ENCODE measurements around the gene CA10.

The CA10 gene

DNA sequence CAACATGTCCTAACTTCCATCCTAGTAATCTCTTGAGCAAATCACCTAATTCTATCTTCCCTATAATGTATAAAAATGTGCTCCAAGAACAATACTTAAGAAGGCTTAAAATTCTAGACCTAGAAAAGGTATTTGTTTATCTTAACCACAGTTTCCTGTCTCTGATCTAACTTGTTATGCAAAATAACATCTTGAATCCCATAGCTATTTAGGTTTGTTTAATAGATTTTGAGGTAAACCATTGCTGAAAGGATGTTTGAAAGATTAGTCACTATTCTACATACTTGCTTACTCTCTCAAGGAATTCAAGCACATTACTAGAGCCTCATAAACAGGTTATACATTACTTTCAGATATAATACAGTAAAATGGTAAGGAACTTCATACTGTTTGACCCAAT, 13.0 kb downstream of the CA10 start:
- DNase-seq = no peak

- DNase-seq = no peak
These were observed 15.0 kb downstream of the CA10 start for GRCh38 chr17:52143542-52143941.

DNA sequence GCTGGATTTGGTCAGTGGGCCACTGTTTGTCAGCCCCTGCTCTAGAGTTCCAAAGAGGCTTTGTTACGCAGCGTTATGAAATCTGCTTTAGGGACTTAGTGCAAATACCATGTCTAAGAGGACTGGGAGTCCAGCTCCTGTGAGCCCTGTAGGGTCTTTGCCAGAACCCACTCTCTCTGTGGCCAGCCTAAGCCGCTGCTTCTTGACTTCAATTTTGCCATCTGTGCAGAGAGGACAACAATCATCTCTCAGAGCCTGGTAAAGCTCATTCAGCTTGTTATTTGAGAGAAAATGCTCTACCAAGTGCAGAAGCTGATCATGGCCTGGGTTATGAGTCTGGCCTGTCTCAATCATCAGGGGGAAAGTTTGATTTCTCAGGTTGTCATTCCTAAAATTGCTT, 17.9 kb downstream of the CA10 start:
- no peak for DNase-seq

GRCh38 chr17:52138752-52139151, 19.8 kb downstream of the CA10 start:
- no peak for DNase-seq

DNA sequence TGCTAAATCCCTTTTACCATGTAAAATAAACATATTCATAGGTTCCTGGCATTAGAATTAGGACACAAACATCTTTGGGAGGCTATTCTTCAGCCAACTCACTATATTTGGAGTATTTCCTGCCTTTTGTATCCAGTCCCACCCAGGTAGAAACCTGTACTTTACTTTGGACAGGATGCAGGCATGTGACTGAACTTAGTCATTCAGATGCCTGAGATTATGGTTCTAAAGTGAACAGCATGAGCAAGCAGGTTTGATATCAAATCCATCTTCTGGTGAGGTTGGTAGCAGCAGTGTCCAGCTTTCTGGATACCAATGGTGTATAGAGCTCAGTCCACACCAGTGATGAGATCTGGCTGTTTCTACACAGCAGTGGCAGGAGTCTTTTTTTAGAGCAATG, 20.2 kb downstream of the CA10 start:
- no peak for DNase-seq

DNA sequence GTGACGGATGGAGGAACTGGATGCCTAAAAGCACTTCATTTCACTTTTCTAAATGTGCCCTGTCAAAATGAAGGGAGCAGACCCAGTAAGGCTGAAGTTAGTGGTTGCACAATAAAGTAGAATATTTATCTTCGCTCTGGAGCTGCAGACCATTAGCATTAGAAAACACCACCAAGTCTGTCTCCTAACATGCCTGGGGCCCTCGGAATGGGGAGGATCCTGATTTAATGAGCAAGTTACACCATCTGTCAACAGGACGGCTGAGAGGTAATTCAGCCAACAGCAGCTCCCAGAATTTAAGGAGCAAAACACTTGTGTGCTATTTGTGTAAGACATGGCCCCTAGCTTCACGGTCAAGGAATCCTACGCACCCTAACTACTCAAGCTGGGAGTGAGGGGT, 22.3 kb downstream of the CA10 start:
- DNase-seq = no peak

DNA sequence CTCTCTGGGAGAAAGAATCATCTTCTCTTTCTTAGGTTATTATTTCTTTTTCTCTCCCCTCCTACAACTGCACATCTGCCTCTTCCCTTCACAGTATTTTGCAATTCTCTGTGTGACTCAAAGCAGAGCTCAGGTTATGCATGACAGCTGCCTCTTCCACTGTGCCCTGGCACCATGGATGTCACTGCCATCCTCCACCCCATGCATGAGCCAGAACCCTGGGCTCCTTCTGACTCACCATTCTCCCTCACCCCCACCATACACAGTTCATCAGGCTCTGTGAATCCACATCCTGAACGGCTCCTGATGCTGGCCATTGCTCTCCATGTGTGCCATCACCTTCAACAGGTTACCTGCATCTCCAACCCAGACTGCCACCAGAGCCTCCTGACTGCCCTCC, 23.9 kb downstream of the CA10 start:
- DNase-seq = no peak

DNA sequence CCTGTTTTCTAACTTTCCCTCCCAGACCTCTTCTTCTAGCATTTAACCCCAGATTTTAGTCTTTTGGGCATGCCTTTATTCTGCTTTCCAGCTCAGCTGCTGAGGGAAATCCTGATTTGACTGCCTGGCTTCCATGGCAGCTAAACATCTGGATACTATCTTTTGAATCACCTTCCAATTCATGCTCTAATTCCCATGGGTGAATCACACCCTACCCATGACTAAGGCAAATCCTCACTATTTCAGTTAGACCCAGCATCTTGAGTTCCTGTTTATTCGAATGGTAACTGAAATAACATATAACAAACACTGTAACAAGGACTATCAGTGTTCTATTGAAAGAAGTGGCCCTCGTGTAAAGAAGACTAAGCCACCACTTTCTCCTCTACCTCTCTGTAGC, 29.8 kb downstream of the CA10 start:
- no peak for DNase-seq

- DNase-seq = no peak
These were observed 33.5 kb downstream of the CA10 start for GRCh38 chr17:52124993-52125392.

DNA sequence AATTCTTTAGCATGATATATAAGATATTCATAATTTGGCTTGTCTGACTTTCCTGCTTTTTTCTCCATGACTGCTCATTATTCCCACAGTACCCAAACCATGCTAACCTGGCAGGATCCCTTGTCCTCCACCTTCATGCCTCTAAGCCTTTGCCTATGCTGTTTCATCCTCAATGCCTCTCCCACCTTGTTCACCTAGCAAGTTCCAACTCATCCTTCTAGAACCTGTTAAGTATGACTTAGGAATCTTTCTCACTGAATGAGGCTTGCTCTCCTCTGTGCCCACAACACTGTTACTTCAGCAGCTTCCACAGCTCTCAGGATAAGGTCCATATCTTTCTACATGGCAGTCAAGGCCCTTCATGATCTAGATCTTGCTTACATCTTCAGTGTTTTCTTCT, 34.0 kb downstream of the CA10 start:
- DNase-seq = no peak

DNA sequence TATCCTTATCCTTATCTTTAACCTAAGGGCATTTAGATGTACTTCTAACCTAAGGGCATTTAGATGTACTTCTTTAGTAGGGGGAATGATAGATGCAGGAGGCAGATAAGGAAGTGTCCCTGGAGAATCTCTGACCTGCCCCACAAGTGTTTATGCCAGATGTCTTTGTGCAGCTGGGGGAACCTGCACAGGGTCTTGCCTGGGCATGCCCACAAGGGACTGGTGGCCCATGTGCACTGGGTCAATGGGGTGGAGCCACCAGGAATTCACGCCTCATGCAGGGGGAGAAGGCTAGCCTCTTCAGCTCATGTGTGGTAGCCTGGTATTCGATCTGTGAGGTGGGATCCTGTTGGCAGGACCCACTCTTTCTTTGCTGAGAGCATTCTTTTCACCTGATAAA, 38.0 kb downstream of the CA10 start:
- DNase-seq = no peak

GRCh38 chr17:52110923-52111581, 47.5 kb downstream of the CA10 start:
- DNase-seq = no peak

- peak; percentile 24 for DNase-seq
These were observed 51.8 kb downstream of the CA10 start for GRCh38 chr17:52106638-52107261.

DNA sequence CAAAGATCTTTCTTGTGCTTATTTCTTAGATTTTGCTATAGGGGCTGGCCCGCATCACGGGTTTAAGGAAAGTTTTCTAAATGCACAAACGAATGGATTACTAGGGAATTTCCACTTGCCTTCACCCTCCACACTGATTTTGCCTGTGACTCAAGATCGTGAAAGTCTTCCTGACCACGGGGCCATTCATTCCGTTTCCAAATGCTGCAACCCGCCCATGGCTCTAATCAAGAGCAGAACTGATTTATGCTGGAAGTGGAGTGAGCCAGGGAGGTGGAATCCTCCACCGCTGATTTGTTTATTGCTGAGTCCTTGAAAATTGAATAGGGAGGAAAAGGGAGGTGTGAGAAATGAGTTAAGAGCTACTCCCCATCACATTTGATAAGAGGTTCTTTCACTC, 52.4 kb downstream of the CA10 start:
- DNase-seq = no peak

GRCh38 chr17:52105591-52105990, 52.9 kb downstream of the CA10 start:
- DNase-seq = no peak

GRCh38 chr17:52096056-52096455, 62.5 kb downstream of the CA10 start:
- no peak for DNase-seq

DNA sequence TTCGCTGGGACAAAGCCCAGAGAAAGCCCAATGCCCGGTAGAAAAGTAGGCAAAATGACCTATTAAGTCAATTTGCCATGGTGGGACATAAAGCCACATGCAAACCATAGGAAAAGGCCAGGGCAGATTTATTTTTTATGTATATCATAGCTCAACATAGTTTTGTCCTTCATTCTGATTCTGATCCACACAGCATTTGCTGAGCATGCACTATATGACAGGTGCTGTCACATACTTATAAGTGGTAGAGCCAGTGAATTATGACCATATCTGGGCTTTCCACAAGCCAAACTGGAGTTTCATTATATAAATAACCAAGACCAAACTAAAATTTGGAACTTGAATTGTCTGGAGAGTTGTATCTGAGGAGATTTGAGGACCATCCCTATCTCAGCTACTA, 74.3 kb downstream of the CA10 start:
- DNase-seq = no peak

DNA sequence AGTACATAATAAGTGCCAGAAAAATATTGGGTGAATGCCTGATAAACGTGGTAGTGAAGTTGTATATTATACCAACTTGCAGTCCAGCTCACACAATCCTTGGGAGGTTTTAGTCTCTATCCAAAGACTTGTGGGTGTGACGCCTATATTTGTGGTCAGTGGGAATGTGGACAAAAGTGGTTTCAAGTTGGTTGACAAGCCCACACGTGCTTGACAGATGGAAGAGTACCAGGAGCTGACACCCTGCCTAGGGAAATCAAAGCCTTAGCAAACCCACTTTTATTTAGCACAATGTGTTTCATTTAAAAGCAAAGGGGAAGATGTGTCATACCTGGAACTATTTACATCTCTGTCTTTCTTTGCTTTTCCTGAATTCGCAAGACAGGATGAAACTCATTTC, 79.0 kb downstream of the CA10 start:
- no peak for DNase-seq

DNA sequence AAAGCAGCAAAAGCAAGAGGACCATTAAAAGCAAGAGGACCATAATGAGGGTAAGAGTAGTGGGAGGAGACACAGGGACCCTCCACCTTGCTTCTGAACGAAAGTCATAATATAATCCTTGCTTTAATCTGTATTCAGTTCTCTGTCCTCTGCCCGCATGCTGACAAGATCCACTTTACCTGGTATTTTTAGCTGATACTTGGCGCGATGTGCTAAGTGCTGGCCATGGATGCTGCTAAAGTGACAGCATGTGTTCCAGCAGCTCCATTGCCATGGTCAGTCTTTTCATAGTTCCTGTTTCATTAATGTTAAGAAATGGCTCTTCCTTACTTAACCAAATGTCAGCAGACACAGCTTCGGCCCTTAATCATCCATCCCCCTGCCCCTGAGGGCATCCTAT, 86.8 kb downstream of the CA10 start:
- DNase-seq = no peak

DNA sequence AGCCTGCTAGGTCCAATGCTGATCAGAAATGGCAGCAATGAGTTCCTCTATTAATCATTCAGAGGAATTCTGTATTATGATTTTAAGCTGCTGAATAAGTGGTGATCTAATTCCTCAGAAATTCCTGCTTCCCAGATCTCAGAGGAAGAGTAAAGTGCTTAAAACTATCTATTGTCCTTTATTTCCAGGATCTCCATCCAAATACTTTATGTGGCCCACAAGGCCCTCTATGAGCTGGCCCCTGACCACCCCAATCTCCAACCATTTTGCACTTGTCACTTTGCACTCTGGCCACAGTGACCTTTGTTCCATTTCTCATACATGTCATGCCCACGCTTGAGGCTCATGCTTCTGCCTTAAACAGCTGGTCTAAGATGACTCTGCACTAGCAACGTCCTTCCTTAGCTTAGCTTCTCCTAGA, 93.7 kb downstream of the CA10 start:
- no peak for DNase-seq

- no peak for DNase-seq
These were observed 109.0 kb downstream of the CA10 start for GRCh38 chr17:52049496-52049895.

DNA sequence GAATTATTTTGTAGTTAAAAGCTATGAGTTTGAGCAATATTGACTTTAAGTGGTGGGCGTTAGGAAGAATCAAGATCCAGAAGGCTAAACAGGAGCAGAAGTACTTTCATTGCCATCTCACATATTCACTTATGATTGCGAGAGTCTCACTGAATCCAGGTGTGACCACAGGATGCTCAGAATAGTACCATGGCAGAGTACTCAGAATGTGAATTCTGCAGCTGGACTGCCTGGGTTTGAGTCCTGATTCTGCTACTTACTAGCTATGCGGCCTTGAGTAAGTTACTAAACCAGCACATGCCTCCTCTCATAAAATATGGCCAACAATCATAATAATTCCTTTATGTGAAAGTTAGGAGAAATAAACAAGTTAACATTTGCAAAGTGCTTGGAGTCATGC, 109.5 kb downstream of the CA10 start:
- no peak for DNase-seq

DNA sequence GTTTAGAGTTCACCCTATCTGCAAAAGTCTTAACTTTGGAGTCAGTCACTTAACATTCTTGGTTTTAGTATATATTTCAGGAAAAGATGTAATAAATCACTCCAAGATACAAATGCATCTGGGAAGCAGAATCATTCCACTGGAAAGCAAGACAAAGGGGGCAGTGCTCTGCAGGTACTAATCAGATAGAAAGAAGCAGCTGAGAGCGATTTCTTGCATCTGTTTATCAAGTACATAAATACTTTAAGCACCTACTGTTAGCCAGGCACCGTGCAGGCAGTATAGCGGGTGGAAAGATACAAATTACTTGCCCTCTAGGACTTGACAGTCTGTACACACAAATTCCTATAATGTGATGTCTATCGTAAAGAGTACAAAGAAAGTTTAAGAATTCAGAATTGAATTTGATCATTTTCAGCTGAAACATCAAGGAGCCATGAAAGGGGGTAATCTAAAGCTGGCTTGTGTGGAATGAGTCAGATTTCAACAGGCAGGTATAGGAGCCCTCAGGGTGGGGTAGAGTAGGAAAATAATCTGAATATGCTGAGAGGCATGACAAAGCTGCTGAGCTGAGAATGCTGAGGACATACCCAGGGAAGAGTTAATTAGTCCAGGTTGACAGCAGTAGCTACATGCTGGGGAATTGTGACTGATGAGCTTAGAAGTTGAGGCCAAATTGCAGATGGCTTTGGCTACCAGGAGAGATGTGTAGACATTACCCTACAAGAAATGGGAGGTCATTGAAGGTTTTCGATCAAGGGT, 110.2 kb downstream of the CA10 start:
- DNase-seq = no peak

GRCh38 chr17:52047086-52047485, 111.4 kb downstream of the CA10 start:
- no peak for DNase-seq

All from CD4-positive, alpha-beta T cell treated with Interleukin-4 for 4 hours (primary cell).